ENCODE data around the gene SPEM1.

- TF ChIP-seq POLR2AphosphoS5 (IDR thresholded peaks at IDR 0.05) (no peak), CTCF (IDR thresholded peaks at IDR 0.05) (no peak), POLR2A (IDR thresholded peaks at IDR 0.05) (no peak)
These were observed 9.6 kb downstream of the SPEM1 start for GRCh38 chr17:7429722-7430121.

Measured in prostate gland (tissue), 2 donors.